HG03342 (cell line): Measurements from ENCODE around the gene CRYGN.

Experiments used
- ATAC-seq: cut with Tn5 transposase; IDR thresholded peaks from one replicate; pipeline ENCODE4 v1.9.1; 2021; ENCODE audit warnings: mild to moderate bottlenecking, moderate library complexity; ENCODE audit not compliant: unreplicated experiment

CRYGN gene

DNA sequence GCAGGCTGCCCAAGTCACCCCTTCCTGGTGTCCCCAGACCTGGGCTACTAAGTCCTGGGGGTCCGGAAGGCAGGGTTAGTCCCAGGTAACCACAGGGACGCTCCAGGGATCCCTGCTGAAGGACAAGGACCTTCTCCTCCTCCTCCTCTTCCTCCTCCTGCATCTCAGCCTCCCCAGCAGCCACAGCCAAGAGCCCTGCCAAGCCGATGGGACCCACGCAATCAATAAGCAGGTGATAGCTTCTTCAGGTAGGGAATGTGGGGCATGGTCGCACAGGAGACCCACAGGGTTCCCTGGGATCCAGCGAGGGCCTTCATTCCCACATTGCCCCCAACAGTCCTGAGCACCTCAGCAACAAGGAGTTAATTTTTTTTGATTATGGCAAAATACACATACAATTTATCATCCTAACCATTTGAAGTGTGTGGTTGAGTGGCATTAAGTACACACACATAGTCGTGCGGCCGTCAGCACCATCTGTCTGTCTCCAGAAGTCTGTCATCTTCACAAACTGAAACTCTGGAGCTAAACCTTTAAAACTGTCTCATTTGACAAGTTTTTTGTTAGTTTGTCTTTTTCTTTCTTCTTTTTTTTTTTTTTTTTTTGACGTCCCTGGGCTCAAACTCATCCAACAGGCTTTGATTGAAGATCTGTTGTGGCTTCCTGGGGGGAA is 12.1 kb downstream of the CRYGN start:
- ATAC-seq, result no peak

- ATAC-seq, result no peak
These were observed 12.8 kb downstream of the CRYGN start for GRCh38 chr7:151426904-151427704.

- ATAC-seq, result no peak
These were observed 13.5 kb downstream of the CRYGN start for GRCh38 chr7:151426441-151426903.

DNA sequence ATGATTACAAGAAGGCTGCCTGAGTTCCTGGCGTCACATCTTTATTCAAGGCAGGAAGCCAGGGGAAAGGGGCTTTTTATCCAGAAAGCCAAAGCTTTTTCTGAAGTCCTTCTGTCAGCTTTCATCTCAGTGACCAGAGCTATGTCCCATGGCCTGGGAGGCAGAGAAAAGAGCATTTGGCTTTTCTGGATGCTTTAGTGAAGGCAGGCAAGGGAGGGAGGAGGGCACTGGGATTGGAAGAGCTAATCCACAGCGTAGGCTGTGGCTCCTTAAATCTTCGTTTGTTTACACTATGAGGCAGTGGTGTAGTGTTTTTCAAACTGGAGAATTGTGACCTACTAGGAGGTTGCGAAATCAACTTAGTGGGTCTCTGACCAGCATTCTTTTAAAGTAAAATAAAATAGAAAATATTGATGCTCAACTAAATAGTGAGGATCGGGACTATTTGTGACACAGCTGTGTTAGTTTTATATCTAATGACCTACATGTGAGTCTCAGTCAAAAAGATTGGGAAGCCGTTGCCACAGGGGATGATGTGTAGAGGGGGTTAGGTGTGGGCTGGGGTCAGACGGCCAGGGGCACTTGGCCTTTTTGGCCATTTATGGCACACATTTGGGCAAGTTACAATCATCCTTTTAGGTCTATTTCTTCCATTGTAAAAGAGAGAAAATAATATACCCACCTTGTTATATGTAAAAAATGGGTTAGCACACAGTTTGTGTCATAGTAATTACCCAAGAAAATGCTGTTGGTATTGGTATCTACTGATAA is 14.1 kb downstream of the CRYGN start:
- ATAC-seq, result no peak

DNA sequence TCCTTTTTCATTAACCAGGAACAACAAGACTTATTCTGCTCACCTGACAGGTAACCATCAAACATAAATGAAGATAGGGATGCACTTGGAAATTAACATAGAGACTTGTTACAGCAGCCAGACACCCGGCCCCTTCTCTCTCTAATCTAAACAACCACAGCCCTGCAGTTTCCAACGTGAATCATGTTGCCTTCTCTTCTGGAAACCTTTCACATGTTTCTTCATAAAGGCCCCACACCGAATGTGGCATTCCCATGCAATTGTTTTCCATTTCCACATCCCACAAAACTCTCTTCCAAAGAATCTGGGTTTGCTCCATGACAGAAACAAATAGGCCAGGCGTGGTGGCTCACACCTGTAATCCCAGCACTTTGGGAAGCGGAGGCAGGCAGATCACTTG is 15.1 kb downstream of the CRYGN start:
- ATAC-seq, result no peak

GRCh38 chr7:151423936-151424335 is 16.0 kb downstream of the CRYGN start:
- ATAC-seq, result no peak

DNA sequence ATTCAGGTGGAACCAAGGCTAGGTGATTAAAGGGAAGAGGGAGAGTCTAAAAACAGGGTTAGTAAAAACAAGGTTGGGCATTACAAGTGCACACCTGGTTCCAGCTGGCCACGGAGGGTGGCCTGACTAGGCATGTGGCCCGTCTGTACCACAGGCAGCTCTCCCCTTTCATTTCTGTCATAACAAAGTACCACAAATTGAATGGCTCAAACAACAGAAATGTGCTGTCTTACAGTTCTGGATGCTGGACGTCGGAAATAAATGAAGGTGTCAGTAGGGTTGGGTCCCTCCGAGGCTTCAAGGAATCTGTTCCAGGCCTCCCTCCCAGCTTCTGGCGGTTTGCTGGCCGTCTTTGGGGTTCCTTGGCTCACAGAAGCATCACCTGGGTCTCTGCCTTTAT is 16.7 kb downstream of the CRYGN start:
- ATAC-seq, result no peak

DNA sequence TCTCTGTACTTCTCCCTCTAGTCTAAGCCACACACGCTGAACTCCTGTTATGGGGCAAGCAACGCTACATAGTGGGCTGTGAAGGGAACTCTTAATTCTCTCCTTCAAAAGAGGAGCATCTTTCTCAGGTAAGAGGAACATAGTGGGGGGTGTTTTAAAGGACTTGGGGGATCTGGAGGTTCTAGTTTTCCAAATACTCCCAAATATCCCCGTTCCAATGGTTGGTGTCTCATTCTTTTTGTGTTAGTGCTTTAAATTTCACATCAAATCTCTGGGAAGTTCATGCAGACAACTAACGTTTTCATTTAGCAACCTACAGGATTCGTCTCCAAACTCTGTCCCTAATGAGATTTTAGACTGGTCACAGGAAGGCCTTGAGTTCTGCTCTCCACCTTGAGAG is 17.7 kb downstream of the CRYGN start:
- no peak for ATAC-seq

DNA sequence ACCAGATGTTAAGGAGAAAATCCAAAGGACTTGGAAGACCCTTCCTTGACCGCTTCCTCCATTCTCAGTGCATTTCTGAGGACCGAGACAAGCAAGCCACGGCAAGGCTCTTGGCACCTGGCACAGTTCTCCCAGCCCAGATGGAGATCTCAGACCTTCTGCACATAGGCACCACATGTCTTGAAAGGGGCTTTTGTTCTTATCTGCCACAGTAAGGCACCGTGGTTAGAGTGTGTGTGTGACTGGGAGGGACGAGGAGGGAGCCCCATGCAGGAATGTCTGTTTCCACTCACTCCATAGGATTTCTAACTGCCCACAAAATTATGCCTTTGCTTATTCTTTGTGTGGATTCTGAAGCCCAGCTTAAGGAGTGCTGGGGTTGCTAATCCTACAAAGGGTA is 19.8 kb downstream of the CRYGN start:
- ATAC-seq, result no peak

GRCh38 chr7:151416941-151417315 is 23.0 kb downstream of the CRYGN start:
- ATAC-seq, result no peak

DNA sequence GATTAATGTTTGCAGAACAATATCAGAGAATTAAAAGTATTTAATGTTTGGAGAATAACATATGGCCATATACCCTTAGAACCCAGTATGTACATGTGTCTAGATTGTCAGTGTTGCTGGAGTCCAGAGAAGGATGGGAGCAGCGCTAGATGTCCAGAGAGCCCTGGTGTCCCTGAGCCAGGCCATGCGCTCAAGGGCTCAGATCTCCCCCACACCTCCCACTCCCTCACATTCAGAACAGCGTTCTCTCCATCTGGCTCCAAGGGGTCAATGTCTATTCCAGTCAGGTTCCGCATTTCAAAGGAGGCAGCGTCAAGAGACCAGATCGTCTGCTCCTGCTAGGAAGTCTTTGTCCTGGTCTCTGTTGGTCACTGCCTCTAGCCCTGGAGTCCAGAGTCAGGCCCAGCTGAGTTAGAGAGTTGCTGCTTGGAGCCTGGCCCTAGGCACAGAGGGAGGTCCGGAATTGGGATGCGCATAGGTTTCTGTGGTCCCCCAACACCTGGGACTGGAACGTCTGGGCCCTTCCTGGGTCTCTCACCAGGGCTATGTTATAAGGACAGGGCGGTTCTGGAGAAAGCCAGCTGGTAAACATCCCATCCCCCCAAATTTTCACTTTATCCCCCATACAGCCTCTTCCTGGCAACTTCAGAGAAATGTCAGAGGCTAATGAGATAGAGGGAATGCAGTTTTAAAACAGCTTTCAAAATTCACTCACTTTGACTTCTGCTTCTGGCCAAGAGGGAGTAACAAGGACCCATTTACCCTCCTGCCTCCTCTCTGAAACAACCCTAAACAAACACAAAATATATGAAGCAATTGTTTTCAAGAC is 23.6 kb downstream of the CRYGN start:
- ATAC-seq, result no peak

- ATAC-seq, result no peak
These were observed 24.4 kb downstream of the CRYGN start for GRCh38 chr7:151415375-151416105.

- no peak for ATAC-seq
These were observed 26.7 kb downstream of the CRYGN start for GRCh38 chr7:151413241-151413640.

- no peak for ATAC-seq
These were observed 27.6 kb downstream of the CRYGN start for GRCh38 chr7:151412318-151412717.

- ATAC-seq, result no peak
These were observed 28.4 kb downstream of the CRYGN start for GRCh38 chr7:151411551-151411950.

DNA sequence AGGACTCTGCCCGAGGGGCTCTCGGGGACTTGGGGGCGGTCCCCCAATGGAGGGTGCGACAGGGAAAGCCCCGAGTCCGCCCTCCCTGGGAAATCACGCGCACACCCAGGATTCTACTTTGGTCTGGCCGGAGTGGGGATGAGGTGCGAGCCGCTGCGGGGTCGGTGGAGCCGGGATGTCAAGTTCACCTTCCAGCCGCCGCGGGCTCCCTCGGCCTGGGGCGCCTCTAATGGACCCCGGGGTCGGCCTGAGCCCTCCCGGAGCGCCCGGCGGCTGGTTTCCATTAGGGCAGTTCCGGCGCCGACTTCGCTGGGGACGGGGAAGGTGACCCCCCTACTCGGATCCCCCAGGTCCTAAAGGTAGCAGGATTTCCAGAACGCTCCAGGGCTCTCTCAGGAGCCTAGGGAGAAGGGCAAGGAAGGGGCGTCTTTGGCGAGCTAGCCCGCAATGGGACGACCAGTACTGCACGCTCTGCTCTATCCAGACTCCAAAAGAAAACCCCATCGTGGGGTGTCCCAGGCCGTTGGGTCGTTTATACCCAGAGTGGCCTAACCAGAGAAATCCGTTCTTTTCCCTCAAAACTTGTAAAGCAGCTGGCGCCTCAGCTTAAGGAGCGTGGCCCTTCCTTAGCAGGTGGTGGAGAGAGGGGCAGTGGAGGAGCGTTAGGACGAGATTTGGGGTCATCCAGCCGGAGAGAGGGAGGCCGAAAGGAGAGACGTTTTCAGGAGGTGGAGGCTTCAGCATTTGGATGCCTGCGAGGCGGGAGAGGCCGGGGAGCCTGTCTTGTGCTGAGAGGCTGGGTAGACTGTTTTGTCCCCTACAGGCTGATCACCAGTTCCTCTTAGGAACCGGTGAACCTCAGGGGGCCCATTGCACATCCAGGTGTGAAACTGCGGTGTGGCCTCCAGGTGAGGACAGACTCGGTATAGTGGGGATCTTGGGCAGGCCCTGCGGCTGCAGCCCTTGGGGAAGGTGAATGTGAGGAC is 29.2 kb downstream of the CRYGN start:
- ATAC-seq, result no peak

DNA sequence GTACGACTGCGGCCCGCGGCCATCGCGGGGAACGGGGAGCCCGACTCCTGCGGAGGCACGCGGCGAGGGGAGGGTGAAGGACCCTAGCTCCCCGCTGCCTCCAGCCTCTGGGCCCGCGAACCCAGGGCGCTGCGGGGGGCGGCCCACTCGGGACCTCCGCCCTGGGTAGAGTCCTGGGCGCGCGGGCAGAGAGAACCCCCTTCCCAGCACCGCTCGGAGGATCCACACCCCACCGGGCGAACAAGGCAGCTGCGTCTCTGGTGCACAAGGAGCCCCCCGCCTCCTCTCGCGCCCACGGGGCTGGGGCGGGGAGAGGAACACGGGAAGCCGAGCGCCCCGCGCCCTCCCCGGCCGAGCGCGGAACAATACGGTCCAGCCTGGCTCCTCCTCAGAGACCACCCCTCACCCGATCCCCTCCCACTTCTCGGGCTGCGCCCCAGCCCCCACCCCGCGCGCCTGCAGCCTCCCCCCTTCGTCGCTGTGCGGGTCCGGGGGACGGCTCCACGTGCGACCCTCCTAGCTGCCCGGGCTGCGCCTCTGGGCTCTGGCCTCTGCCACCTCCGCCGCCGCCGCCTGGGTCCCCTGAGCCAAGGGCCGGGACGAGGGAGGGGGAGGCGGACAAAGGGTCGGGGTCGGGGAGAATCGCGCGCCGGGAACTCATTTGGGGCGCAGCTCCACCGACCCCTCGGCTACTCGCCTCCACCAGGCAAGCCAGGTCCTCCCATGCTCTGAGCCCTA is 30.1 kb downstream of the CRYGN start, which contains the start of gene WDR86:
WDR86 (minus strand) TSS at position 372 of the 738 bp plus-strand sequence. CDS start 449 bp downstream, outside the sequence.
- ATAC-seq, result no peak
